Panc1 (cell line): Measurements from ENCODE around the gene CTRB2.

Experiments
- CTCF ChIP-seq: fragments of 450-650 bp; IDR thresholded peaks from 2 replicates; pipeline ENCODE4 v1.5.1; 2017; ENCODE audit warnings: mild to moderate bottlenecking
- POLR2AphosphoS5 ChIP-seq: IDR thresholded peaks from 2 replicates; pipeline ENCODE4 v1.6.1; 2012; ENCODE audit warnings: mild to moderate bottlenecking, low read depth, low read length, moderate library complexity
- SIN3A ChIP-seq: IDR thresholded peaks from 2 replicates; pipeline ENCODE4 v1.6.1; 2012; ENCODE audit warnings: low read depth, mild to moderate bottlenecking, low read length, moderate library complexity, borderline replicate concordance; ENCODE audit not compliant: insufficient read depth

- TF ChIP-seq CTCF (no peak), SIN3A (no peak), POLR2AphosphoS5 (no peak)
These were observed 9.3 kb downstream of the CTRB2 start for GRCh38 chr16:75197522-75198134.
